Measurements from ENCODE around the gene TPD52L1.

Gene TPD52L1

DNA sequence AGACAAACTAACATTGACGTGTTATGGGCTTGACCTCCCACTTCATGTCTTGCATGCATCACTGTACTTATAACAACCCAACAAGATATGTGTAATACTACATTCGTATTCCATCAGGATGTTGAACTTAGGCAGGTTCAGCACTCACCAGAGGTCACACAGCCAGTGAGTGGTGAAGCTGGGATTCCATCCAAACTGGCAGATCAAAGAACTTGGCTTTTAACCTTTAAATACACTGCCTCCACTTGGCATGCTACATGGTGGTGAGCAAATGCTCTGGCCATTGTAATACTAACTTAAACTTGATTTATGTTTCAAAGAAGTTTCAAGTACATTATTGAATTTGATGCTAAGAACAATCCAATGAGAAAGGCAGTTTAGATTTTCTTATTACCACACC lies 158.9 kb downstream of the TPD52L1 start:
- DNase-seq, result no peak

DNA sequence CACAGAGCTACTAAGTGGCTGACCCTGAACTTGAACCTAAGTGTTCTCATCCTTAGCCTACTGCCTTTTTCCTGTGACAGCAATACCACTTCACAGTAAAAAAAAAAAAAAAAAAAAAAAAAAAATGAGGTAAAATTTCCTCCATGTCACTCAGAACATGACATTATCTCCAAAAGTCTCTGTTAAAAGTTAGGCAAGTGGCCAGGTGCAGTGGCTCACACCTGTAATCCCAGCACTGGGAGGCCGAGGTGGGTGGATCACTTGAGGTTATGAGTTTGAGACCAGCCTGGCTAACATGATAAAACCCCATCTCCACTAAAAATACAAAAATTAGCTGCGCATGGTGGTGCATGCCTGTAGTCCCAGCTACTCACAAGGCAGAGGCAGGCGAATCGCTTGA lies 159.4 kb downstream of the TPD52L1 start:
- DNase-seq, result no peak

Data from activated effector memory CD4-positive, alpha-beta T cell treated with Interleukin-2 at 50 U/mL for 16 hours (primary cell).